PC-9 (cell line): ENCODE measurements around the gene VAPB. TPM values are rescaled to one million over a fixed set of nuclear protein-coding genes. Genes with fewer than 3 reads are reported as not detected.

Source experiments
- BruUV-seq: library from RNA; stranded (reverse); fragments of 400-500 nt; replicated peaks from 2 replicates; lab custom pipeline; 2021; lab: Mats Ljungman, UMichigan
- CTCF ChIA-PET: fragments of 300-600 bp; sonication (Branson Sonifier 250); formaldehyde crosslinking; loops from one replicate; lab custom pipeline; 2022; ENCODE audit warnings: antibody characterized with exemption; lab: Charles Lee
- POLR2A ChIA-PET: fragments of 300-600 bp; sonication (Branson Sonifier 250); formaldehyde crosslinking; loops from one replicate; lab custom pipeline; 2022; ENCODE audit warnings: antibody characterized with exemption; ENCODE audit not compliant: unreplicated experiment; lab: Charles Lee
- DNase-seq, 2 experiments: peaks; one replicate each; pipeline versions ENCODE4 v3.0.0 to v3.0.0-alpha.2; 2015 to 2022; ENCODE audit warnings: mixed read lengths in 1 of 2
- H2AFZ ChIP-seq: fragments of 200-600 bp; sonication (generic); 2 replicates; pipeline ENCODE4 v1.8.1; 2017; ENCODE audit warnings: antibody characterized with exemption
- H3F3A ChIP-seq: fragments of 200-600 bp; sonication (generic); 2 replicates; pipeline ENCODE4 v1.8.1; 2017; ENCODE audit warnings: antibody characterized with exemption, mild to moderate bottlenecking, low read depth; ENCODE audit not compliant: insufficient read depth
- H3K27ac ChIP-seq: fragments of 200-600 bp; sonication (generic); 2 replicates; pipeline ENCODE4 v1.6.1; 2016; ENCODE audit warnings: mixed run types
- H3K27me3 ChIP-seq: fragments of 200-600 bp; sonication (generic); 2 replicates; pipeline ENCODE4 v1.6.1; 2016; ENCODE audit warnings: low read depth, mixed run types; ENCODE audit not compliant: insufficient read depth
- H3K36me3 ChIP-seq: fragments of 200-600 bp; sonication (generic); 2 replicates; pipeline ENCODE4 v1.6.1; 2016; ENCODE audit warnings: low read depth, mixed run types
- H3K4me1 ChIP-seq: fragments of 200-600 bp; sonication (generic); replicated peaks from 2 replicates; pipeline ENCODE4 v1.6.1; 2016; ENCODE audit warnings: mixed run types; ENCODE audit not compliant: insufficient read depth
- H3K4me2 ChIP-seq: fragments of 200-600 bp; sonication (generic); 2 replicates; pipeline ENCODE4 v1.6.1; 2017; ENCODE audit warnings: mixed run types
- H3K4me3 ChIP-seq: fragments of 200-600 bp; sonication (generic); 2 replicates; pipeline ENCODE4 v1.6.1; 2016; ENCODE audit warnings: mixed run types
- H3K79me2 ChIP-seq: fragments of 200-600 bp; sonication (generic); 2 replicates; pipeline ENCODE4 v1.6.1; 2017; ENCODE audit warnings: low read depth, mixed run types
- H3K9me2 ChIP-seq: fragments of 200-600 bp; sonication (generic); 2 replicates; pipeline ENCODE4 v1.8.1; 2017; ENCODE audit warnings: mild to moderate bottlenecking; ENCODE audit not compliant: insufficient read depth
- H3K9me3 ChIP-seq: fragments of 200-600 bp; sonication (generic); 2 replicates; pipeline ENCODE4 v1.8.1; 2016; ENCODE audit warnings: low read depth; ENCODE audit not compliant: insufficient read depth
- H4K20me1 ChIP-seq: fragments of 200-600 bp; sonication (generic); 2 replicates; pipeline ENCODE4 v1.8.1; 2017; ENCODE audit not compliant: insufficient read depth
- EZH2 ChIP-seq: fragments of 200-600 bp; sonication (generic); IDR thresholded peaks from 2 replicates; pipeline ENCODE4 v1.8.0; 2017; ENCODE audit warnings: antibody characterized with exemption, low read depth
- intact Hi-C: fragments of 100-400 bp; cut with micrococcal nuclease; formaldehyde crosslinking; loops from one replicate; pipeline ENCODE4 v1.10.0; 2022; ENCODE audit not compliant: unreplicated experiment
- total RNA-seq: library from RNA; stranded (reverse); gene quantifications from 2 replicates; pipeline ENCODE4 v1.2.3, GENCODE V29; 2021
- TF ChIP-seq, protein P1 (sequence below): fragments of 200-600 bp; sonication (generic); conservative IDR thresholded peaks from 2 replicates; pipeline ENCODE4 v1.6.1; 2017; ENCODE audit warnings: mixed run types, antibody characterized with exemption, mild to moderate bottlenecking, moderate library complexity

The VAPB gene
- total RNA-seq, 1 experiment from 2014 or later, result 80.6 TPM

DNA sequence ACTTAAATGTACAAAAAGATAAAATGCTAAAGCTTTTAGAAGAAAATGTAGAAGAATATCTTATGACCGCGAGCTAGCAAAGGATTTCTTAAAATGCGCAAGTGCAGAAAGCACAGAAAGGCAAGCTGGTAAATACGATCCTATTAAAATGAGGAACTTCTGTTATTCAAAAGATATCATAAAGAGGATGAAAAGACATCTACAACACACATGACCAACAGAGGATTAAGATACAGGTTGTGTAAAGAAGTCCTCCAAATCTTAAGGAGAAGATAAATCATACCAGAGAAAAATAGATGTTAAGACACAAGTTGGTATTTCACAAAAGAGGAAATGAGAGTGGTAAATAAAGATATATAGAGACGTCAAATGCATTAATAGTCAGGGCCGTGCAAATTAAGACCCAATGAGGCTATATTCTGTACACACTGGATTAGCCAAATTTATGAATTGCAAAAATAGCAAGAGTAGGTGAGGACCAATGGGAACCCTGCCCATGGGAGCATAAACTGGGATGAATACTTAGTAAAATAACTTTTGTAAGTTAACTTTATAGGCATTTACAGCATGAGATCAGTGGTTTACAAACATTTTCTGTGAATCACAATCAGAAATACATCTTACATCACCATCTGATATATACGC lies 103.2 kb downstream of the VAPB start:
- ChIA-PET CTCF (no interaction called here), POLR2A (interaction anchor here (0.6 kb wide), 1 partner anchor 942 kb away, joined by 3 read pairs; no protein-coding TSS in a partner anchor)
- Histone ChIP-seq H3K9me2 (no peaks in the 10 kb centered on the region), H4K20me1 (no peaks in the 10 kb centered on the region), H3F3A (no peaks in the 10 kb centered on the region), H3K4me2 (no peak overlapping the region), H3K4me1 (no peaks in the 10 kb centered on the region), H2AFZ (no peak overlapping the region), H3K27me3 (no peaks in the 10 kb centered on the region), H3K36me3 (no peaks in the 10 kb centered on the region), H3K27ac (no peak overlapping the region), H3K79me2 (no peaks in the 10 kb centered on the region), H3K9me3 (peaks cover 3% of the 10 kb centered on the region), H3K4me3 (no peak overlapping the region)
- intact Hi-C loops, result no loop called here
- no peak for TF ChIP-seq EZH2
- TF ChIP-seq, protein P1, sequence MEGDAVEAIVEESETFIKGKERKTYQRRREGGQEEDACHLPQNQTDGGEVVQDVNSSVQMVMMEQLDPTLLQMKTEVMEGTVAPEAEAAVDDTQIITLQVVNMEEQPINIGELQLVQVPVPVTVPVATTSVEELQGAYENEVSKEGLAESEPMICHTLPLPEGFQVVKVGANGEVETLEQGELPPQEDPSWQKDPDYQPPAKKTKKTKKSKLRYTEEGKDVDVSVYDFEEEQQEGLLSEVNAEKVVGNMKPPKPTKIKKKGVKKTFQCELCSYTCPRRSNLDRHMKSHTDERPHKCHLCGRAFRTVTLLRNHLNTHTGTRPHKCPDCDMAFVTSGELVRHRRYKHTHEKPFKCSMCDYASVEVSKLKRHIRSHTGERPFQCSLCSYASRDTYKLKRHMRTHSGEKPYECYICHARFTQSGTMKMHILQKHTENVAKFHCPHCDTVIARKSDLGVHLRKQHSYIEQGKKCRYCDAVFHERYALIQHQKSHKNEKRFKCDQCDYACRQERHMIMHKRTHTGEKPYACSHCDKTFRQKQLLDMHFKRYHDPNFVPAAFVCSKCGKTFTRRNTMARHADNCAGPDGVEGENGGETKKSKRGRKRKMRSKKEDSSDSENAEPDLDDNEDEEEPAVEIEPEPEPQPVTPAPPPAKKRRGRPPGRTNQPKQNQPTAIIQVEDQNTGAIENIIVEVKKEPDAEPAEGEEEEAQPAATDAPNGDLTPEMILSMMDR, result no peak
- no TSS peak for BruUV-seq
- DNase-seq, result no peak

DNA sequence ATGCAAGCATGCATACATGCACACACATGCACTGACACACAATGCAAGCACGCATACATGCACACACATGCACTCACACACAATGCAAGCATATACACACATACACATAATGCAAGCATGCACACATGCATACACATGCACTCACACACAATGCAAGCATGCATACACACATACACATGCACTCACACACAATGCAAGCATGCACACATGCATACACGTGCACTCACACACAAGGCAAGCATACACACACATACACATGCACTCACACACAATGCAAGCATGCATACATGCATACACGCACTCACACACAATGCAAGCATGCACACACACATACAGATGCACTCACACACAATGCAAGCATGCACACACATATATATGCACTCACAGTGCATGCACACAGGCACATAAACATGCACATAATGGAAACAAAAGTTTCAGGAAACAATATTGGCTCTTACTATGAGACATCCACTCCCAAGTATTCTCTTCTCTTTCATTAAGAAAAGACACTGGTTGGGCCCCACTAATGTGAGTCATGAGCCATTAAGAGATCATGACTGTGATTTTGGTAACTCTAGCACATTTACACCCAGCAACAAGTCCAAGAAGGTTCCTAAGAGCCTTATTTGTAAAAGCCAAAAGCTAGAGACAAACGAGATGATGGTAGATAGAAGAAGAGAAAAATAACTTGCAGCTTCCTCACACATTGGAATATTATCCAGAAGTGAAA lies 103.9 kb downstream of the VAPB start:
- H2AFZ ChIP-seq, result no peak overlapping the region
- H3K36me3 ChIP-seq, result no peaks in the 10 kb centered on the region
- H3K27me3 ChIP-seq, result no peaks in the 10 kb centered on the region
- ChIA-PET CTCF (no interaction called here), POLR2A (no interaction called here)
- TF ChIP-seq, protein P1, result no peak
- no peak for TF ChIP-seq EZH2
- H4K20me1 ChIP-seq, result no peaks in the 10 kb centered on the region
- no peak for DNase-seq
- BruUV-seq, result no TSS peak
- no peaks in the 10 kb centered on the region for H3K9me2 ChIP-seq
- no peaks in the 10 kb centered on the region for H3K79me2 ChIP-seq
- H3K4me1 ChIP-seq, result no peaks in the 10 kb centered on the region
- intact Hi-C loops, result no loop called here
- H3K4me3 ChIP-seq, result no peak overlapping the region
- no peaks in the 10 kb centered on the region for H3F3A ChIP-seq
- peaks cover 3% of the 10 kb centered on the region for H3K9me3 ChIP-seq
- H3K4me2 ChIP-seq, result no peak overlapping the region
- no peak overlapping the region for H3K27ac ChIP-seq

GRCh38 chr20:58494923-58495622 lies 106.0 kb downstream of the VAPB start:
- Histone ChIP-seq H3K9me2 (no peaks in the 10 kb centered on the region), H4K20me1 (no peaks in the 10 kb centered on the region), H3K9me3 (peaks cover 3% of the 10 kb centered on the region), H3K4me3 (no peak overlapping the region), H3K36me3 (no peaks in the 10 kb centered on the region), H3K27me3 (no peaks in the 10 kb centered on the region), H3K4me1 (no peaks in the 10 kb centered on the region), H3F3A (no peaks in the 10 kb centered on the region), H2AFZ (no peak overlapping the region), H3K79me2 (no peaks in the 10 kb centered on the region), H3K27ac (no peak overlapping the region), H3K4me2 (no peak overlapping the region)
- no TSS peak for BruUV-seq
- no peak for DNase-seq
- CTCF ChIA-PET, result no interaction called here
- POLR2A ChIA-PET, result no interaction called here
- TF ChIP-seq EZH2, result no peak
- TF ChIP-seq, protein P1, result no peak
- intact Hi-C loops, result no loop called here
